ENCODE measurements around the gene ECD. TPM values are rescaled to one million over a fixed set of nuclear protein-coding genes. Genes with fewer than 3 reads are reported as not detected.

The ECD gene
- total RNA-seq, 1 donor from 2014 or later = 38.4 TPM

DNA sequence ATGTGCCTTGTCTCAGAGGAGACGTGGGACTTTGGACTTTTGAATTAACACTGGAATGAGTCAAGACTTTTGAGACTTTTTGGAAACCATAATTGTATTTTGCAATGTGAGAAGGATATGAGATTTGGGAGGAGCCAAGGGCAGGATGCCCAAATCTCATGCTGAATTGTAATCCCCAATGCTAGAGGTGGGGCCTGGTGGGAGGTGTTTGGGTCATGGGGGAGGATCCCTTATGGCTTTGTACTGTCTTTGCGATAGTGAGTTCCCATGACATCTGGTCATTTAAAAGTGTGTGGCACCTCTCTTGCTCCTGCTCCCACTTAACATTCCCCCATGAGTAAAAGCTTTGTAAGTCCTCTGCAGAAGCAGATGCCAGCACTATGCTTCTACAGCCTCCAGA lies 40.1 kb upstream of the ECD start:
- Histone ChIP-seq H3K4me3 (ENCODE audit: low read depth, low read length) (no peak overlapping the region), H3K27me3 (ENCODE audit: control insufficient read depth, insufficient read depth, low read length) (no peaks in the 10 kb centered on the region)

DNA sequence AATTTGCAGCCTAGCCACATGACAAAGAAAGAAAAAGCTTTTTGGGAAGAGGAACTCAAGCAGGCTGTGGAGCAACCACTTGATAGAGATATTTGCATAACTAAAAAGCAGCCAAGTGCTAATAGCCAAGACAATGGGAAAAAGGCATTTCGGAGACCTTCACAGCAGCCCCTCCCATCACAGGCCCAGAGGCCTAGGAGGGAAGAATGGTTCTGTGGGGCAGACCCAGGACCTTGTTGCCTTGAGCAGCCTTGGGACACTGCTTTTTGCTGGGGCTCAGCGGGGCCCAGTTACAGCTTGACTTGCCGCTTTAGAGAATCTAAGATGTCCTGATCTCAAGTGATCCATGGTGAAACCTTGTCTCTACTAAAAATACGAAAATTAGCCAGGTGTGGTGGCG lies 38.6 kb upstream of the ECD start:
- no peak for DNase-seq (ENCODE audit: low read depth)
- Histone ChIP-seq H3K27me3 (ENCODE audit: control insufficient read depth, insufficient read depth, low read length) (no peaks in the 10 kb centered on the region), H3K36me3 (ENCODE audit: control insufficient read depth, insufficient read depth, low read length) (no peaks in the 10 kb centered on the region), H3K4me3 (ENCODE audit: low read depth, low read length) (no peak overlapping the region)
- TF ChIP-seq, protein P1, sequence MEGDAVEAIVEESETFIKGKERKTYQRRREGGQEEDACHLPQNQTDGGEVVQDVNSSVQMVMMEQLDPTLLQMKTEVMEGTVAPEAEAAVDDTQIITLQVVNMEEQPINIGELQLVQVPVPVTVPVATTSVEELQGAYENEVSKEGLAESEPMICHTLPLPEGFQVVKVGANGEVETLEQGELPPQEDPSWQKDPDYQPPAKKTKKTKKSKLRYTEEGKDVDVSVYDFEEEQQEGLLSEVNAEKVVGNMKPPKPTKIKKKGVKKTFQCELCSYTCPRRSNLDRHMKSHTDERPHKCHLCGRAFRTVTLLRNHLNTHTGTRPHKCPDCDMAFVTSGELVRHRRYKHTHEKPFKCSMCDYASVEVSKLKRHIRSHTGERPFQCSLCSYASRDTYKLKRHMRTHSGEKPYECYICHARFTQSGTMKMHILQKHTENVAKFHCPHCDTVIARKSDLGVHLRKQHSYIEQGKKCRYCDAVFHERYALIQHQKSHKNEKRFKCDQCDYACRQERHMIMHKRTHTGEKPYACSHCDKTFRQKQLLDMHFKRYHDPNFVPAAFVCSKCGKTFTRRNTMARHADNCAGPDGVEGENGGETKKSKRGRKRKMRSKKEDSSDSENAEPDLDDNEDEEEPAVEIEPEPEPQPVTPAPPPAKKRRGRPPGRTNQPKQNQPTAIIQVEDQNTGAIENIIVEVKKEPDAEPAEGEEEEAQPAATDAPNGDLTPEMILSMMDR (IDR thresholded peaks at IDR 0.05; ENCODE audit: insufficient read depth, low read length, poor library complexity, severe bottlenecking) = no peak

More for the DNA sequence above, 40.1 kb upstream of the ECD start:
- DNase-seq (ENCODE audit: low read depth) = no peak
- H3K36me3 ChIP-seq (ENCODE audit: control insufficient read depth, insufficient read depth, low read length) = no peaks in the 10 kb centered on the region
- TF ChIP-seq, protein P1 (IDR thresholded peaks at IDR 0.05; ENCODE audit: insufficient read depth, low read length, poor library complexity, severe bottlenecking) = no peak

DNA sequence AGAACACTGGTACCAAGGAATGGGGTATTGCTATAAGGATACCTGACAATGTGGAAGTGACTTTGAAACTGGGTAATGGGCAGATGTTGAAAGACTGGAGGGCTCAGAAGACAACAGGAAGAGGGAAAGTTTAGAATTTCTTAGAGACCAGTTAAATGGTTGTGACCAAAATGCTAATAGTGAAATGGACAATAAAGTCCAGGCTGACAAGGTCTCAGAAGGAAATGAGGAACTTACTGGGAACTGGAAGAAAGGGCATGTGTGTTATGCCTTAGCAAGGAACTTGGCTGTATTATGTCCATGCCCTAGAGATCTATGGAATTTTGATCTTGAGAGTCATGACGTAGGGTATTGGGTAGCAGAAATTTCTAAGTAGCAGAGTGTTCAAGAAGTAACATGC lies 38.1 kb upstream of the ECD start:
- H3K27me3 ChIP-seq (ENCODE audit: control insufficient read depth, insufficient read depth, low read length) = no peaks in the 10 kb centered on the region
- no peaks in the 10 kb centered on the region for H3K36me3 ChIP-seq (ENCODE audit: control insufficient read depth, insufficient read depth, low read length)
- no peak for DNase-seq (ENCODE audit: low read depth)
- no peak overlapping the region for H3K4me3 ChIP-seq (ENCODE audit: low read depth, low read length)
- TF ChIP-seq, protein P1 (IDR thresholded peaks at IDR 0.05; ENCODE audit: insufficient read depth, low read length, poor library complexity, severe bottlenecking) = no peak

DNA sequence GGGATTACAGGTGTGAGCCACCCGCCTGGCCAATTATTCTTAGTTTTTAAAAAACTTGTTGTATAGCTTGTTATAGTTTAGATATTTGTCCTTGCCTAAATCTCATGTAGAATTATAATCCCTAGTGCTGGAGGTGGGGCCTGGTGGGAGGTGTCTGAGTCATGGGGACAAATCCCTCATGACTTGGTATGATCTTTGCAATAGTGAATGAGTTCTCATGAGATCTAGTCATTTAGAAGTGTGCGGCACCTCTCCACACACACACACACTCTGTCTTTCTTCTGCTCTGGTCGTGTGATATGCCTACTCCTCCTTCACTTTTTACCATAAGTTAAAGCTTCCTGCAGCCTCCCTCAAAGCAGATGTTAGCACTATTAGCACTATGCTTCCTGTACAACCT lies 37.3 kb upstream of the ECD start:
- H3K27me3 ChIP-seq (ENCODE audit: control insufficient read depth, insufficient read depth, low read length) = no peaks in the 10 kb centered on the region
- TF ChIP-seq, protein P1 (IDR thresholded peaks at IDR 0.05; ENCODE audit: insufficient read depth, low read length, poor library complexity, severe bottlenecking) = no peak
- DNase-seq (ENCODE audit: low read depth) = no peak
- no peak overlapping the region for H3K4me3 ChIP-seq (ENCODE audit: low read depth, low read length)
- H3K36me3 ChIP-seq (ENCODE audit: control insufficient read depth, insufficient read depth, low read length) = no peaks in the 10 kb centered on the region

DNA sequence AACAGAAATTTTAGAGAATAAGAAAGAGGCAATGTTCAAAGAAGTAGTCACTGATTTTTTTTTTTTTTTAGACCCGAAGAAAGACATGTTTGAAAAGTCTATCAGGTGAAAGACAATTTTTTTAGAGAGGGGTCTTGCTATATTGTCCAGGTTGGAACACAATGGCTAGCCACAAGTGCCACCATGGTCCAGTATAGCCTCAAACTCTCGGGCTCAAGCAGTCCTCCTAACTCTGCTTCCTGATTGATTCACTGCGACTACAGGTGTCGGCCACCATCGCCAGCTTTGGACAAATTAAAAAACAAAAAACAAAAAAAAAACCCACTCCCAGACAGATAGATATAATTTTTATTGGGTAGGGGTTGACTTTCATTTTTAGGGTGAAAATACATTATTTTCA lies 22.4 kb upstream of the ECD start:
- no peaks in the 10 kb centered on the region for H3K27me3 ChIP-seq (ENCODE audit: control insufficient read depth, insufficient read depth, low read length)
- no peaks in the 10 kb centered on the region for H3K36me3 ChIP-seq (ENCODE audit: control insufficient read depth, insufficient read depth, low read length)
- no peak overlapping the region for H3K4me3 ChIP-seq (ENCODE audit: low read depth, low read length)
- no peak for DNase-seq (ENCODE audit: low read depth)
- TF ChIP-seq, protein P1 (IDR thresholded peaks at IDR 0.05; ENCODE audit: insufficient read depth, low read length, poor library complexity, severe bottlenecking) = no peak

DNA sequence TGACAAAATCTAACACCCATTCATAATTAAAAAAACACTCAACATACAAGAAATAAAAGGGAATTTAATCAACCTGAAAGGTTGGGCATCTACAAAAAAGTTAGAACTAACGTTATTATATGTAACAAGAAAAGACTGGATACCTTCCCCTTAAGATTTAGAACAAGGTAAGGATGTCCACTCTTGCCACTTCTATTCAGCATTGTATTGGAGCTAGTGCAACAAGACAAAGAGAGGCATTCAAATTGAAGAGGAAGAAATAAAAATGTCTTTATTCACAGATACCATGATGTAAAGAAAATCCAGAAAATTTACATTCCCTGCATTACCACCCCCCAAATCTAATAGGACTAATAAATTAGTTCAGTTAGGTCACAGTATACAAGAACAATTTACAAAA lies 18.5 kb upstream of the ECD start:
- DNase-seq (ENCODE audit: low read depth) = no peak
- H3K36me3 ChIP-seq (ENCODE audit: control insufficient read depth, insufficient read depth, low read length) = no peaks in the 10 kb centered on the region
- no peak overlapping the region for H3K4me3 ChIP-seq (ENCODE audit: low read depth, low read length)
- TF ChIP-seq, protein P1 (IDR thresholded peaks at IDR 0.05; ENCODE audit: insufficient read depth, low read length, poor library complexity, severe bottlenecking) = no peak
- no peaks in the 10 kb centered on the region for H3K27me3 ChIP-seq (ENCODE audit: control insufficient read depth, insufficient read depth, low read length)

Measured in kidney epithelial cell (primary cell).